GM23338 (cell line): ENCODE measurements around the gene TAF1B. TPM values are rescaled to one million over a fixed set of nuclear protein-coding genes. Genes with fewer than 3 reads are reported as not detected.

Experiments
- ATAC-seq: fragments of 200-7000 bp; cut with Tn5 transposase; 3 replicates; pipeline ENCODE4 v1.9.1; 2020
- DNase-seq: peaks from one replicate; pipeline ENCODE4 v3.0.0-alpha.2; 2015; ENCODE audit warnings: low spot score
- H2AFZ ChIP-seq: fragments of 200-600 bp; sonication (generic); 2 replicates; pipeline ENCODE4 v1.8.0; 2016; ENCODE audit warnings: antibody characterized with exemption, mild to moderate bottlenecking, moderate library complexity
- H3F3A ChIP-seq: fragments of 200-600 bp; sonication (generic); replicated peaks from 2 replicates; pipeline ENCODE4 v1.8.0; 2017; ENCODE audit warnings: antibody characterized with exemption, mixed run types, low read depth
- H3K27ac ChIP-seq: fragments of 200-600 bp; sonication (generic); 2 replicates; pipeline ENCODE4 v1.6.1; 2016; ENCODE audit warnings: low read depth
- H3K27me3 ChIP-seq: fragments of 200-600 bp; sonication (generic); 2 replicates; pipeline ENCODE4 v1.8.0; 2016; ENCODE audit warnings: mild to moderate bottlenecking, mixed run types, moderate library complexity; ENCODE audit not compliant: insufficient read depth
- H3K36me3 ChIP-seq: fragments of 200-600 bp; sonication (generic); 2 replicates; pipeline ENCODE4 v1.8.0; 2016; ENCODE audit warnings: mild to moderate bottlenecking; ENCODE audit not compliant: insufficient read depth
- H3K4me1 ChIP-seq: fragments of 200-600 bp; sonication (generic); 2 replicates; pipeline ENCODE4 v1.8.0; 2016; ENCODE audit warnings: mild to moderate bottlenecking, moderate library complexity; ENCODE audit not compliant: insufficient read depth
- H3K4me2 ChIP-seq: fragments of 200-600 bp; sonication (generic); 2 replicates; pipeline ENCODE4 v1.7.1; 2017; ENCODE audit warnings: mixed run types
- H3K4me3 ChIP-seq: fragments of 200-600 bp; sonication (generic); 2 replicates; pipeline ENCODE4 v1.6.1; 2016; ENCODE audit warnings: mixed run types
- H3K79me2 ChIP-seq: fragments of 200-600 bp; sonication (generic); replicated peaks from 2 replicates; pipeline ENCODE4 v1.8.0; 2017; ENCODE audit warnings: mild to moderate bottlenecking; ENCODE audit not compliant: insufficient read depth
- H3K9me2 ChIP-seq: fragments of 200-600 bp; sonication (generic); 2 replicates; pipeline ENCODE4 v1.8.0; 2017; ENCODE audit not compliant: insufficient read depth
- H4K20me1 ChIP-seq: fragments of 200-600 bp; sonication (generic); replicated peaks from 2 replicates; pipeline ENCODE4 v1.8.0; 2017; ENCODE audit warnings: mild to moderate bottlenecking; ENCODE audit not compliant: insufficient read depth
- H3K27ac Mint-ChIP-seq: 2 replicates; pipeline ENCODE4 v1.8.0; 2020; ENCODE audit warnings: inconsistent platforms, mild to moderate bottlenecking, moderate library complexity, mixed read lengths
- H3K27me3 Mint-ChIP-seq: 3 replicates; pipeline ENCODE4 v1.8.0; 2022; ENCODE audit warnings: low read depth, mild to moderate bottlenecking, moderate library complexity, mixed read lengths, inconsistent platforms; ENCODE audit not compliant: insufficient read depth, poor library complexity
- H3K36me3 Mint-ChIP-seq: 3 replicates; pipeline ENCODE4 v1.8.0; 2021; ENCODE audit warnings: low read depth, mild to moderate bottlenecking, inconsistent platforms, moderate library complexity, mixed read lengths
- H3K4me1 Mint-ChIP-seq: 3 replicates; pipeline ENCODE4 v1.8.0; 2020; ENCODE audit warnings: mild to moderate bottlenecking, inconsistent platforms, mixed read lengths
- H3K4me3 Mint-ChIP-seq: 3 replicates; pipeline ENCODE4 v1.8.0; 2021; ENCODE audit warnings: moderate library complexity, mild to moderate bottlenecking, inconsistent platforms, mixed read lengths
- H3K9me3 Mint-ChIP-seq: 3 replicates; pipeline ENCODE4 v1.8.0; 2020; ENCODE audit warnings: moderate library complexity, mild to moderate bottlenecking, inconsistent platforms, mixed read lengths
- CREB1 ChIP-seq: fragments of 250-450 bp; sonication (Bioruptor Pico); IDR thresholded peaks from 2 replicates; pipeline ENCODE4 v1.5.0; 2020; ENCODE audit warnings: low read depth, mild to moderate bottlenecking, moderate library complexity
- CTCF ChIP-seq, 2 experiments: fragments of 200-600 bp in 1 of 2; sonication (generic) in 1 of 2; conservative IDR thresholded peaks; 2 replicates each; pipeline versions ENCODE4 v1.5.1 to v1.6.1; 2016 to 2017; ENCODE audit warnings: antibody characterized with exemption in 2 of 2, low read depth in 2 of 2, mild to moderate bottlenecking in 2 of 2, moderate library complexity in 1 of 2
- ETS1 ChIP-seq: IDR thresholded peaks from 2 replicates; pipeline ENCODE4 v1.6.1; 2016; ENCODE audit warnings: antibody characterized with exemption
- EZH2 ChIP-seq: fragments of 200-600 bp; sonication (generic); IDR thresholded peaks from one replicate; pipeline ENCODE4 v1.8.0; 2017; ENCODE audit warnings: antibody characterized with exemption, mild to moderate bottlenecking, low read depth; ENCODE audit not compliant: unreplicated experiment
- EZH2phosphoT487 ChIP-seq: fragments of 200-600 bp; sonication (generic); IDR thresholded peaks from one replicate; pipeline ENCODE4 v1.8.1; 2018; ENCODE audit warnings: antibody characterized with exemption; ENCODE audit not compliant: unreplicated experiment
- JUNB ChIP-seq: IDR thresholded peaks from one replicate; pipeline ENCODE4 v1.6.1; 2016; ENCODE audit warnings: antibody characterized with exemption; ENCODE audit not compliant: unreplicated experiment
- NANOG ChIP-seq: IDR thresholded peaks from 2 replicates; pipeline ENCODE4 v1.6.1; 2016; ENCODE audit warnings: antibody characterized with exemption, borderline replicate concordance
- POLR2AphosphoS5 ChIP-seq: IDR thresholded peaks from 2 replicates; pipeline ENCODE4 v1.6.1; 2016; ENCODE audit warnings: antibody characterized with exemption, low read depth
- REST ChIP-seq: IDR thresholded peaks from one replicate; pipeline ENCODE4 v1.6.1; 2018; ENCODE audit warnings: antibody characterized with exemption; ENCODE audit not compliant: unreplicated experiment
- STAT1 ChIP-seq: IDR thresholded peaks from one replicate; pipeline ENCODE4 v1.6.1; 2016; ENCODE audit warnings: antibody characterized with exemption; ENCODE audit not compliant: unreplicated experiment
- ZNF114 ChIP-seq: fragments of 250-450 bp; sonication (Bioruptor Pico); IDR thresholded peaks from 2 replicates; pipeline ENCODE4 v1.5.0; 2020; ENCODE audit warnings: mild to moderate bottlenecking, moderate library complexity
- ZNF331 ChIP-seq: fragments of 250-450 bp; sonication (Bioruptor Pico); IDR thresholded peaks from 2 replicates; pipeline ENCODE4 v1.5.0; 2020; ENCODE audit warnings: low read depth, mild to moderate bottlenecking, moderate library complexity
- ZNF462 ChIP-seq: fragments of 250-450 bp; sonication (Bioruptor Pico); IDR thresholded peaks from 2 replicates; pipeline ENCODE4 v1.5.0; 2020; ENCODE audit warnings: mild to moderate bottlenecking, moderate library complexity
- polyA plus RNA-seq: library from polyadenylated mRNA; unstranded; fragments of >200 nt; fragmentation: Nextera tagmentation; extraction: Ambion mirVana; gene quantifications from 2 replicates; pipeline ENCODE4 v1.2.1, GENCODE V29; 2016
- total RNA-seq: library from RNA; depleted of rRNA; stranded (reverse); fragments of >200 nt; shearing (Covaris generic); gene quantifications from 2 replicates; pipeline ENCODE4 v1.2.3, GENCODE V29; 2014

The TAF1B gene
- total and polyA plus RNA-seq, 2 experiments from 2014 or later, result 22.2 to 28.9 TPM

- Histone ChIP-seq H3K4me1 (peaks cover 19% of the 10 kb centered on the region), H3K9me2 (no peaks in the 10 kb centered on the region), H2AFZ (no peak overlapping the region), H3K27me3 (no peaks in the 10 kb centered on the region), H3K36me3 (no peaks in the 10 kb centered on the region; the same call in 1 of the 2 replicates), H4K20me1 (0 out of 2 replicates have a peak, but pooled peaks cover 3% of the 10 kb centered on the region), H3F3A (no peaks in the 10 kb centered on the region), H3K4me3 (no peak overlapping the region), H3K79me2 (no peaks in the 10 kb centered on the region), H3K27ac (no peak overlapping the region), H3K4me2 (no peak overlapping the region)
- H3K4me1 Mint-ChIP-seq, result peaks cover 20% of the 10 kb centered on the region
- H3K36me3 Mint-ChIP-seq, result peaks cover 13% of the 10 kb centered on the region
- TF ChIP-seq ZNF462 (CRISPR knock-in tag), result no peak
- TF ChIP-seq EZH2phosphoT487, result no peak
- no peak for TF ChIP-seq ZNF331 (CRISPR knock-in tag)
- no peak for TF ChIP-seq STAT1
- no peak for TF ChIP-seq EZH2
- no peak for TF ChIP-seq JUNB
- TF ChIP-seq ZNF114 (CRISPR knock-in tag), result no peak
- no peak for TF ChIP-seq ETS1
- TF ChIP-seq CTCF (conservative IDR thresholded peaks at IDR 0.05; ENCODE audit: low read depth in 2 of 2), result no peak
- TF ChIP-seq NANOG, result no peak
- TF ChIP-seq POLR2AphosphoS5, result no peak
- TF ChIP-seq CREB1 (CRISPR knock-in tag), result no peak
- TF ChIP-seq REST, result no peak
- H3K9me3 Mint-ChIP-seq, result peaks cover 6% of the 10 kb centered on the region
- H3K4me3 Mint-ChIP-seq, result no peak overlapping the region
- H3K27me3 Mint-ChIP-seq, result peaks cover 2% of the 10 kb centered on the region
- no peak overlapping the region for H3K27ac Mint-ChIP-seq
- ATAC-seq (no peak), DNase-seq (no peak)
Measured at GRCh38 chr2:9892236-9892635, 49.0 kb downstream of the TAF1B start.
